GM19328 (cell line): ENCODE measurements around the gene ATXN7L1.
"Not testable (repeated sequence)": the region's sequence is repeated elsewhere in the genome, so short reads cannot be mapped to it uniquely, and the experiment has no call there.

Source experiments
- ATAC-seq: cut with Tn5 transposase; IDR thresholded peaks from one replicate; pipeline ENCODE4 v1.9.1; 2021; ENCODE audit warnings: mild to moderate bottlenecking, moderate library complexity; ENCODE audit not compliant: unreplicated experiment

The ATXN7L1 gene

GRCh38 chr7:105894131-105894530 lies 17.7 kb upstream of the ATXN7L1 start:
- ATAC-seq, result no peak

GRCh38 chr7:105892387-105892786 lies 16.0 kb upstream of the ATXN7L1 start:
- ATAC-seq, result no peak

GRCh38 chr7:105890290-105890997 lies 14.0 kb upstream of the ATXN7L1 start:
- no peak for ATAC-seq

GRCh38 chr7:105887569-105888189 lies 11.3 kb upstream of the ATXN7L1 start:
- ATAC-seq, result no peak

- ATAC-seq, result no peak
Measured at GRCh38 chr7:105886776-105887175, 10.4 kb upstream of the ATXN7L1 start.

GRCh38 chr7:105885387-105886111 lies 9.2 kb upstream of the ATXN7L1 start:
- ATAC-seq, result no peak

GRCh38 chr7:105883179-105883578 lies 6.8 kb upstream of the ATXN7L1 start:
- not testable (repeated sequence) for ATAC-seq

- ATAC-seq, result no peak
Measured at GRCh38 chr7:105881439-105881838, 5.0 kb upstream of the ATXN7L1 start.

GRCh38 chr7:105880571-105881330 lies 4.4 kb upstream of the ATXN7L1 start:
- no peak for ATAC-seq

- ATAC-seq, result no peak
Measured at GRCh38 chr7:105879782-105880181, 3.4 kb upstream of the ATXN7L1 start.

GRCh38 chr7:105878746-105879605 lies 2.6 kb upstream of the ATXN7L1 start:
- ATAC-seq, result no peak

- no peak for ATAC-seq
Measured at GRCh38 chr7:105877736-105878135, 1.3 kb upstream of the ATXN7L1 start.

- no peak for ATAC-seq
Measured at GRCh38 chr7:105876964-105877601, 684 bp upstream of the ATXN7L1 start.

- ATAC-seq, result no peak
Measured at GRCh38 chr7:105875505-105875904, 894 bp downstream of the ATXN7L1 start.

GRCh38 chr7:105874055-105874454 lies 2.3 kb downstream of the ATXN7L1 start:
- no peak for ATAC-seq

GRCh38 chr7:105872491-105872890 lies 3.9 kb downstream of the ATXN7L1 start:
- no peak for ATAC-seq

- ATAC-seq, result no peak
Measured at GRCh38 chr7:105871142-105871541, 5.3 kb downstream of the ATXN7L1 start.

- no peak for ATAC-seq
Measured at GRCh38 chr7:105866102-105866801, 10.1 kb downstream of the ATXN7L1 start.

- no peak for ATAC-seq
Measured at GRCh38 chr7:105863876-105864275, 12.5 kb downstream of the ATXN7L1 start.
